SU-DHL-6 (cell line): ENCODE data around the gene PHF10.

Experiments
- CTCF ChIP-seq: fragments of 200-600 bp; sonication (generic); IDR thresholded peaks from one replicate; pipeline ENCODE4 v1.5.1; 2017; ENCODE audit warnings: antibody characterized with exemption, mild to moderate bottlenecking, low read length, moderate library complexity; ENCODE audit not compliant: insufficient read depth, poor library complexity, severe bottlenecking
- EZH2phosphoT487 ChIP-seq: fragments of 200-600 bp; sonication (generic), shearing (Covaris generic); conservative IDR thresholded peaks from 2 replicates; pipeline ENCODE4 v1.6.1; 2018; ENCODE audit warnings: mild to moderate bottlenecking, antibody characterized with exemption, low read length, moderate library complexity, mixed read lengths

- TF ChIP-seq CTCF (no peak), EZH2phosphoT487 (no peak)
Measured at GRCh38 chr6:169741344-169741743, 17.0 kb upstream of the PHF10 start.
